22Rv1 (cell line): ENCODE measurements around the gene SERPINH1.

ENCODE experiments used
- ZFX ChIP-seq: fragments of 450-650 bp; IDR thresholded peaks from 2 replicates; pipeline ENCODE4 v1.6.1; 2017; ENCODE audit warnings: antibody characterized with exemption, borderline replicate concordance
- TF ChIP-seq, protein P1 (sequence below): fragments of 450-650 bp; IDR thresholded peaks from 2 replicates; pipeline ENCODE4 v1.5.1; 2017; ENCODE audit warnings: mild to moderate bottlenecking

DNA sequence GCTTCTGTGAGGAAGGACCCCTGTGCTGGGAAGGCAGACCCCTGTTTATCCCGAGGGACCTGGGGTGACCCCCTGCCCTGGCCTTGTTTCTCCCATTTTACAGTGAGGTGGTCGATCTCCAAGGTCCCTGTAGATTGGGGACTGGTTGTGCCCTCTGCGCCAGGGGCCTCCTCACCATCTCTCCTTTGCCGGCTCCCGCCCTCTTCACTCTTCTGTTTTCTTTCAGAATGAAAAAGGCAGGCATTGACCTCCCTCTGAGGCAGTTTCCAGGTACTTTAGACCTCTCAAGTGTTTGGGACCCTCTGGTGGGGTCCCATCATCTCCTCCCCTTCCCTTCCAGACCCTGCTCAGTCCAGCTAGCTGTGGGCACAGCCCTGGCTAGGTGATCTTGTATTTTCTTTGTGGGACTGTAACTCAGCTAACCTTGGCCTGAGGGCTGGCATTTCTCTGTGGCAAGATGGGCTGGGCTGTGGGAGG, 1.5 kb downstream of the SERPINH1 start:
- TF ChIP-seq, protein P1, sequence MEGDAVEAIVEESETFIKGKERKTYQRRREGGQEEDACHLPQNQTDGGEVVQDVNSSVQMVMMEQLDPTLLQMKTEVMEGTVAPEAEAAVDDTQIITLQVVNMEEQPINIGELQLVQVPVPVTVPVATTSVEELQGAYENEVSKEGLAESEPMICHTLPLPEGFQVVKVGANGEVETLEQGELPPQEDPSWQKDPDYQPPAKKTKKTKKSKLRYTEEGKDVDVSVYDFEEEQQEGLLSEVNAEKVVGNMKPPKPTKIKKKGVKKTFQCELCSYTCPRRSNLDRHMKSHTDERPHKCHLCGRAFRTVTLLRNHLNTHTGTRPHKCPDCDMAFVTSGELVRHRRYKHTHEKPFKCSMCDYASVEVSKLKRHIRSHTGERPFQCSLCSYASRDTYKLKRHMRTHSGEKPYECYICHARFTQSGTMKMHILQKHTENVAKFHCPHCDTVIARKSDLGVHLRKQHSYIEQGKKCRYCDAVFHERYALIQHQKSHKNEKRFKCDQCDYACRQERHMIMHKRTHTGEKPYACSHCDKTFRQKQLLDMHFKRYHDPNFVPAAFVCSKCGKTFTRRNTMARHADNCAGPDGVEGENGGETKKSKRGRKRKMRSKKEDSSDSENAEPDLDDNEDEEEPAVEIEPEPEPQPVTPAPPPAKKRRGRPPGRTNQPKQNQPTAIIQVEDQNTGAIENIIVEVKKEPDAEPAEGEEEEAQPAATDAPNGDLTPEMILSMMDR, result no peak
- TF ChIP-seq ZFX, result no peak
